Measurements from ENCODE around the gene CELF1. TPM values are rescaled to one million over a fixed set of nuclear protein-coding genes. Genes with fewer than 3 reads are reported as not detected.

Gene CELF1
- 79.2 TPM for polyA plus RNA-seq
- long read RNA-seq, donor 1, full-length matches to known transcripts = 2 of 57 reads
- long read RNA-seq, donor 1, partial matches to known transcripts = 23 of 57 reads
- long read RNA-seq, donor 1, other reads (novel, unspliced or antisense) = 32 of 57 reads
- long read RNA-seq, donor 2, partial matches to known transcripts = 47 of 165 reads
- long read RNA-seq, donor 2, other reads (novel, unspliced or antisense) = 116 of 165 reads
- long read RNA-seq, donor 3 = 0 reads
- long read RNA-seq, donor 4, partial matches to known transcripts = 6 of 6 reads
- long read RNA-seq, donor 4, other reads (novel, unspliced or antisense) = 0 of 6 reads
- long read RNA-seq, donor 5 = 0 reads
- long read RNA-seq, donor 6, partial matches to known transcripts = 0 of 2 reads
- long read RNA-seq, donor 6, other reads (novel, unspliced or antisense) = 0 of 2 reads
- long read RNA-seq, donor 7, partial matches to known transcripts = 46 of 54 reads
- long read RNA-seq, donor 7, other reads (novel, unspliced or antisense) = 8 of 54 reads
- long read RNA-seq, donor 8, full-length matches to known transcripts = 3 of 3 reads
- long read RNA-seq, donor 8, partial matches to known transcripts = 0 of 3 reads
- long read RNA-seq, donor 8, other reads (novel, unspliced or antisense) = 0 of 3 reads
- long read RNA-seq, donor 9, partial matches to known transcripts = 8 of 8 reads
- long read RNA-seq, donor 9, other reads (novel, unspliced or antisense) = 0 of 8 reads
- long read RNA-seq, donor 10, partial matches to known transcripts = 58 of 127 reads
- long read RNA-seq, donor 10, other reads (novel, unspliced or antisense) = 67 of 127 reads
- long read RNA-seq, donor 11, partial matches to known transcripts = 0 of 1 reads
- long read RNA-seq, donor 11, other reads (novel, unspliced or antisense) = 0 of 1 reads

GRCh38 chr11:47552566-47553405 is at the start of gene CELF1:
CELF1 (minus strand) TSS chr11:47553132; CDS start chr11:47499523, 53,609 bp downstream.
- no peaks in the 10 kb centered on the region for H3K9me3 ChIP-seq (ENCODE audit: control insufficient read depth, low read depth, low read length)
- H3K4me3 ChIP-seq (ENCODE audit: low read length) = peak within 1 kb of the TSS; percentile 98
- peak; percentile 90 to 97 for DNase-seq
- no peaks in the 10 kb centered on the region for H3K27me3 ChIP-seq (ENCODE audit: control insufficient read depth, insufficient read depth, low read length)
- peaks cover 3% of the 10 kb centered on the region for H3K36me3 ChIP-seq (ENCODE audit: control insufficient read depth, insufficient read depth, low read length)
- no CpG with 5 or more reads among the region's 89 CpGs for WGBS (ENCODE audit: insufficient coverage, low lambda C conversion rate)
- H3K27ac ChIP-seq (ENCODE audit: low read length) = peak within 1 kb of the TSS; percentile 98
- peaks cover 18% of the 10 kb centered on the region for H3K4me1 ChIP-seq (ENCODE audit: control insufficient read depth, insufficient read depth, low read length)

DNA sequence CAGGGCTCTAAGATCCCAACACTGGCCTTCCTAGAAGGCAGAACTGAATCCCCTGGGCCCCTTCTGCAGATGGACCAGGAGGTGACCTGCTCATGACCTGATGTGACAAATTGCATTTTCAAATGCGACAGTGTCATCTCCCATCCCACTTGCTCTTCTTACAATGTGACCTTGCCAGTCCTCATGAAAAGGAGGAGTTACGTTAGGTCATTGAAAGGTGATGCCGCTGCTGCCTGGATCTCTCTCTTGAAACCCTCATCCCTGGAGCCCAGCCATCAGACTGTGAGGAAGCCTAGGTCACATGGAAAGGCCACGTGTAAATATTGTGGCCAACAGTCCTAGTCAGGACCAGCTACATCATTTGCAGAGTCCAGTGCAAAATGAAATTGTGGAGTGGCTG is 47.0 kb upstream of the CELF1 start:
- Histone ChIP-seq H3K9me3 (ENCODE audit: control insufficient read depth, low read depth, low read length) (no peaks in the 10 kb centered on the region), H3K4me1 (ENCODE audit: control insufficient read depth, insufficient read depth, low read length) (no peaks in the 10 kb centered on the region), H3K27ac (ENCODE audit: low read length) (no peak overlapping the region), H3K27me3 (ENCODE audit: control insufficient read depth, insufficient read depth, low read length) (peaks cover 13% of the 10 kb centered on the region), H3K4me3 (ENCODE audit: low read length) (no peak overlapping the region), H3K36me3 (ENCODE audit: control insufficient read depth, insufficient read depth, low read length) (no peaks in the 10 kb centered on the region)
- WGBS (ENCODE audit: insufficient coverage, low lambda C conversion rate) = no CpG with 5 or more reads among the region's 4 CpGs
- no peak for DNase-seq

DNA sequence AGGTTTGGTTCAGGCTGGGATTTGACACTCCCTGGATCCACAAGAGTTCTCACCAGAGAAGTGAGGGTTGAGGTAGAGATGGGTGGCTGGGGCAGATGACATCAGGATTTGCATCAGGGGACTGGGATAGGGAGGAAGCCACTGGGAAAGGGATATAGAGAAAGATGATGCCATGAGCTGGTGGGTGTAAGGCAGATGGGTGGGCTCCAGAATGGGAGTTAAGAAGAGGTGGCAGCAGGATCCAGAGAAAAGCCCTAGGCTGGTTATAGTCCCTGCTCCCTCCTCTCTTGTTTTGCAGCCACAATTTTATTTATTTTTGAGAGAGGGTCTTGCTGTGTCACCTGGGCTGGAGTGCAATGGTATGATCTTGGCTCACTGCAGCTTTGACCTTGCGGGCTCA is 43.0 kb upstream of the CELF1 start:
- no peaks in the 10 kb centered on the region for H3K36me3 ChIP-seq (ENCODE audit: control insufficient read depth, insufficient read depth, low read length)
- H3K4me3 ChIP-seq (ENCODE audit: low read length) = no peak overlapping the region
- H3K27me3 ChIP-seq (ENCODE audit: control insufficient read depth, insufficient read depth, low read length) = peaks cover 47% of the 10 kb centered on the region
- peaks cover 3% of the 10 kb centered on the region for H3K9me3 ChIP-seq (ENCODE audit: control insufficient read depth, low read depth, low read length)
- DNase-seq = no peak
- no peak overlapping the region for H3K27ac ChIP-seq (ENCODE audit: low read length)
- peaks cover 4% of the 10 kb centered on the region for H3K4me1 ChIP-seq (ENCODE audit: control insufficient read depth, insufficient read depth, low read length)
- WGBS (ENCODE audit: insufficient coverage, low lambda C conversion rate) = no CpG with 5 or more reads among the region's 1 CpG

DNA sequence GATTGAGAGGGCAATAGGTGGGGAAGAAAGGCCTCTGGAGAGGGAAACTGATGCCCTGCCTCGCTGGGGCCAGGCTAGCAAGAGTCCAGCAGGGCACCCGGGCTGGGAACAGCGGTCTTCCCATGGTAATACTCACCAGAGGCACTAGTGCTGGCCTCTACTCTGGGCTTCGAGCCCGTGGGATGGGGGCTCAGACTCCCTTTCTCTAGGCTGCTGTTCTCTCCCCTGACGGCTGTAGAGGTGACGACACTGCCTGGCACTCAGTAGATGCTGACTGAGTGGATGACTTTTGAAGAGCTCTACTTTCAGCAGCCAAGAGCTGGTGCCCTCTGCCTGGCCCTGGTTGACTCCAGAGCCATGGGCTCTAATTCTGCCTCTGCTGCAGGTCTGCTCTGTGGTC is 42.1 kb upstream of the CELF1 start:
- no CpG with 5 or more reads among the region's 7 CpGs for WGBS (ENCODE audit: insufficient coverage, low lambda C conversion rate)
- peaks cover 4% of the 10 kb centered on the region for H3K4me1 ChIP-seq (ENCODE audit: control insufficient read depth, insufficient read depth, low read length)
- no peak overlapping the region for H3K27ac ChIP-seq (ENCODE audit: low read length)
- H3K9me3 ChIP-seq (ENCODE audit: control insufficient read depth, low read depth, low read length) = peaks cover 8% of the 10 kb centered on the region
- H3K4me3 ChIP-seq (ENCODE audit: low read length) = no peak overlapping the region
- DNase-seq = no peak
- peaks cover 51% of the 10 kb centered on the region for H3K27me3 ChIP-seq (ENCODE audit: control insufficient read depth, insufficient read depth, low read length)
- no peaks in the 10 kb centered on the region for H3K36me3 ChIP-seq (ENCODE audit: control insufficient read depth, insufficient read depth, low read length)

GRCh38 chr11:47593934-47594855 is 41.3 kb upstream of the CELF1 start, which contains the start of gene C1QTNF4:
C1QTNF4 (minus strand) TSS chr11:47594411; CDS start chr11:47590810, 3,601 bp downstream.
- WGBS (ENCODE audit: insufficient coverage, low lambda C conversion rate) = no CpG with 5 or more reads among the region's 48 CpGs
- H3K4me1 ChIP-seq (ENCODE audit: control insufficient read depth, insufficient read depth, low read length) = peaks cover 6% of the 10 kb centered on the region
- H3K4me3 ChIP-seq (ENCODE audit: low read length) = peak within 1 kb of the TSS; percentile 18
- no peak for DNase-seq
- H3K27me3 ChIP-seq (ENCODE audit: control insufficient read depth, insufficient read depth, low read length) = peaks cover 51% of the 10 kb centered on the region
- no peaks in the 10 kb centered on the region for H3K36me3 ChIP-seq (ENCODE audit: control insufficient read depth, insufficient read depth, low read length)
- no peak within 1 kb of the TSS for H3K27ac ChIP-seq (ENCODE audit: low read length)
- H3K9me3 ChIP-seq (ENCODE audit: control insufficient read depth, low read depth, low read length) = peaks cover 8% of the 10 kb centered on the region

- no CpG with 5 or more reads among the region's 6 CpGs for WGBS (ENCODE audit: insufficient coverage, low lambda C conversion rate)
- H3K27me3 ChIP-seq (ENCODE audit: control insufficient read depth, insufficient read depth, low read length) = peaks cover 51% of the 10 kb centered on the region
- H3K4me3 ChIP-seq (ENCODE audit: low read length) = peak overlapping the region; percentile 18
- no peak overlapping the region for H3K27ac ChIP-seq (ENCODE audit: low read length)
- H3K36me3 ChIP-seq (ENCODE audit: control insufficient read depth, insufficient read depth, low read length) = no peaks in the 10 kb centered on the region
- H3K9me3 ChIP-seq (ENCODE audit: control insufficient read depth, low read depth, low read length) = peaks cover 8% of the 10 kb centered on the region
- peaks cover 6% of the 10 kb centered on the region for H3K4me1 ChIP-seq (ENCODE audit: control insufficient read depth, insufficient read depth, low read length)
- DNase-seq = no peak
These were observed 40.6 kb upstream of the CELF1 start for GRCh38 chr11:47593492-47593933.

GRCh38 chr11:47592970-47593369 is 40.0 kb upstream of the CELF1 start:
- Histone ChIP-seq H3K9me3 (ENCODE audit: control insufficient read depth, low read depth, low read length) (peaks cover 8% of the 10 kb centered on the region), H3K36me3 (ENCODE audit: control insufficient read depth, insufficient read depth, low read length) (no peaks in the 10 kb centered on the region), H3K4me3 (ENCODE audit: low read length) (no peak overlapping the region), H3K27ac (ENCODE audit: low read length) (no peak overlapping the region), H3K27me3 (ENCODE audit: control insufficient read depth, insufficient read depth, low read length) (peaks cover 51% of the 10 kb centered on the region), H3K4me1 (ENCODE audit: control insufficient read depth, insufficient read depth, low read length) (peaks cover 10% of the 10 kb centered on the region)
- no CpG with 5 or more reads among the region's 2 CpGs for WGBS (ENCODE audit: insufficient coverage, low lambda C conversion rate)
- DNase-seq = no peak

- peaks cover 8% of the 10 kb centered on the region for H3K9me3 ChIP-seq (ENCODE audit: control insufficient read depth, low read depth, low read length)
- no peak overlapping the region for H3K4me3 ChIP-seq (ENCODE audit: low read length)
- H3K27me3 ChIP-seq (ENCODE audit: control insufficient read depth, insufficient read depth, low read length) = peaks cover 51% of the 10 kb centered on the region
- H3K4me1 ChIP-seq (ENCODE audit: control insufficient read depth, insufficient read depth, low read length) = peaks cover 17% of the 10 kb centered on the region
- WGBS (ENCODE audit: insufficient coverage, low lambda C conversion rate) = no CpG with 5 or more reads among the region's 4 CpGs
- DNase-seq = no peak
- H3K36me3 ChIP-seq (ENCODE audit: control insufficient read depth, insufficient read depth, low read length) = no peaks in the 10 kb centered on the region
- no peak overlapping the region for H3K27ac ChIP-seq (ENCODE audit: low read length)
These were observed 39.3 kb upstream of the CELF1 start for GRCh38 chr11:47592251-47592650.

DNA sequence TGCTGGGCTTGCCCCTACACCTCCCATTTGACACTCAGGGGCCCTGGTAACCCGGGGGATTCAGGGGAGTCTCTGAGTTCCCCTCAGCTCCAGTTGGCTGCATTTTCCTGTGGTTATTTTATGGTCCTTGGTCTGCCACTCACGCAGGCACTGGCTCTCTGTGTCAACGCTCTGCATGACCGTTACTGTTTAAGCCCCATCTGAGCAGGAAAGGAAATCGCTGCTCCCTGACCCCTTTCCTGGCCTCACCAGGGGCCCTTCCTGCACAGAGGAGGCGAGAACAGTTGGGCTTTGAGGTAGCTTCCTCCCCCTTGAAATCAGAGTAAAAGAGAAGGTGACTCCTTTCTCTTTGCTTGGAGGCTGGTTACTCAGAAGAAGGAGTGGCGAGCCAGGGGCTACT is 38.8 kb upstream of the CELF1 start:
- Histone ChIP-seq H3K4me1 (ENCODE audit: control insufficient read depth, insufficient read depth, low read length) (peaks cover 20% of the 10 kb centered on the region), H3K27ac (ENCODE audit: low read length) (no peak overlapping the region), H3K4me3 (ENCODE audit: low read length) (no peak overlapping the region), H3K27me3 (ENCODE audit: control insufficient read depth, insufficient read depth, low read length) (peaks cover 51% of the 10 kb centered on the region), H3K36me3 (ENCODE audit: control insufficient read depth, insufficient read depth, low read length) (no peaks in the 10 kb centered on the region), H3K9me3 (ENCODE audit: control insufficient read depth, low read depth, low read length) (peaks cover 8% of the 10 kb centered on the region)
- no peak for DNase-seq
- WGBS (ENCODE audit: insufficient coverage, low lambda C conversion rate) = no CpG with 5 or more reads among the region's 7 CpGs

Data from large intestine (tissue), 12 donors.